Neural crest cell (in vitro differentiated cells): ENCODE data around the gene KCNN4. TPM values are rescaled to one million over a fixed set of nuclear protein-coding genes. Genes with fewer than 3 reads are reported as not detected.

ENCODE experiments used
- DNase-seq: peaks from one replicate; pipeline ENCODE4 v3.0.0; 2021; ENCODE audit warnings: low read depth, mixed read lengths, low spot score
- H3K27ac Mint-ChIP-seq: one replicate; pipeline ENCODE4 v1.8.0; 2021; ENCODE audit warnings: mild to moderate bottlenecking, mixed read lengths; ENCODE audit not compliant: unreplicated experiment
- H3K27me3 Mint-ChIP-seq: 2 replicates; pipeline ENCODE4 v1.8.0; 2021; ENCODE audit warnings: low read depth, mild to moderate bottlenecking, mixed read lengths
- H3K36me3 Mint-ChIP-seq: 2 replicates; pipeline ENCODE4 v1.8.0; 2021; ENCODE audit warnings: low read depth, mild to moderate bottlenecking, mixed read lengths
- H3K4me1 Mint-ChIP-seq: 2 replicates; pipeline ENCODE4 v1.8.0; 2021; ENCODE audit warnings: mixed read lengths
- H3K4me3 Mint-ChIP-seq: one replicate; pipeline ENCODE4 v1.8.0; 2021; ENCODE audit warnings: mild to moderate bottlenecking, mixed read lengths
- H3K9me3 Mint-ChIP-seq: 2 replicates; pipeline ENCODE4 v1.8.0; 2021; ENCODE audit warnings: mixed read lengths
- CTCF ChIP-seq: fragments of 200-600 bp; sonication (generic); conservative IDR thresholded peaks from 2 replicates; pipeline ENCODE4 v1.5.0; 2021; ENCODE audit warnings: antibody characterized with exemption, mild to moderate bottlenecking
- total RNA-seq: library from RNA; stranded (reverse); gene quantifications from 2 replicates; pipeline ENCODE4 v1.2.1, GENCODE V29; 2021

The KCNN4 gene
- total RNA-seq, 1 donor from 2014 or later = 2.8 TPM

GRCh38 chr19:43725468-43725867 lies 55.3 kb downstream of the KCNN4 start:
- no peak for DNase-seq
- no peak overlapping the region for H3K4me3 Mint-ChIP-seq
- no peak for TF ChIP-seq CTCF
- no peaks in the 10 kb centered on the region for H3K9me3 Mint-ChIP-seq
- H3K36me3 Mint-ChIP-seq = peaks cover 14% of the 10 kb centered on the region
- no peaks in the 10 kb centered on the region for H3K27me3 Mint-ChIP-seq
- peaks cover 5% of the 10 kb centered on the region for H3K4me1 Mint-ChIP-seq
- no peak overlapping the region for H3K27ac Mint-ChIP-seq

- Mint-ChIP-seq H3K27me3 (no peaks in the 10 kb centered on the region), H3K4me3 (no peak overlapping the region), H3K27ac (no peak overlapping the region), H3K4me1 (no peaks in the 10 kb centered on the region), H3K36me3 (peaks cover 9% of the 10 kb centered on the region), H3K9me3 (no peaks in the 10 kb centered on the region)
- DNase-seq = no peak
- no peak for TF ChIP-seq CTCF
Observed at GRCh38 chr19:43724896-43725295, 55.9 kb downstream of the KCNN4 start.

- no peak overlapping the region for H3K4me3 Mint-ChIP-seq
- H3K27ac Mint-ChIP-seq = no peak overlapping the region
- peaks cover 4% of the 10 kb centered on the region for H3K36me3 Mint-ChIP-seq
- no peaks in the 10 kb centered on the region for H3K9me3 Mint-ChIP-seq
- no peak for DNase-seq
- no peaks in the 10 kb centered on the region for H3K4me1 Mint-ChIP-seq
- no peaks in the 10 kb centered on the region for H3K27me3 Mint-ChIP-seq
- peak; percentile 39 for TF ChIP-seq CTCF
Observed at GRCh38 chr19:43723588-43723987, 57.2 kb downstream of the KCNN4 start.

- Mint-ChIP-seq H3K4me3 (no peak overlapping the region), H3K4me1 (no peaks in the 10 kb centered on the region), H3K27ac (no peak overlapping the region), H3K9me3 (no peaks in the 10 kb centered on the region), H3K27me3 (no peaks in the 10 kb centered on the region), H3K36me3 (no peaks in the 10 kb centered on the region)
- no peak for TF ChIP-seq CTCF
- DNase-seq = no peak
Observed at GRCh38 chr19:43721469-43722048, 59.2 kb downstream of the KCNN4 start.

- TF ChIP-seq CTCF = no peak
- Mint-ChIP-seq H3K4me1 (no peaks in the 10 kb centered on the region), H3K36me3 (no peaks in the 10 kb centered on the region), H3K9me3 (no peaks in the 10 kb centered on the region), H3K27ac (no peak overlapping the region), H3K4me3 (no peak overlapping the region), H3K27me3 (no peaks in the 10 kb centered on the region)
- DNase-seq = no peak
Observed at GRCh38 chr19:43720936-43721335, 59.8 kb downstream of the KCNN4 start.
